GM12878 (cell line): ENCODE results near the gene ODAD4.

Experiments
- ATF7 ChIP-seq: fragments of 450-650 bp; IDR thresholded peaks from 2 replicates; pipeline ENCODE4 v1.6.1; 2016; ENCODE audit warnings: low read depth, mild to moderate bottlenecking
- BRCA1 ChIP-seq: IDR thresholded peaks from 2 replicates; pipeline ENCODE4 v1.6.1; 2011; ENCODE audit warnings: low read depth, low read length, improper control_type of control experiment
- CBX3 ChIP-seq: fragments of 200-600 bp; sonication (generic); IDR thresholded peaks from 2 replicates; pipeline ENCODE4 v1.6.1; 2016; ENCODE audit warnings: low read depth, borderline replicate concordance
- GABPA ChIP-seq: IDR thresholded peaks from 2 replicates; pipeline ENCODE4 v1.6.1; 2014; ENCODE audit warnings: antibody characterized with exemption, low read depth, mild to moderate bottlenecking, inconsistent platforms
- KLF5 ChIP-seq: fragments of 450-650 bp; IDR thresholded peaks from 2 replicates; pipeline ENCODE4 v1.6.1; 2014; ENCODE audit warnings: mild to moderate bottlenecking; ENCODE audit not compliant: partially characterized antibody
- NR2C2 ChIP-seq: IDR thresholded peaks from 2 replicates; pipeline ENCODE4 v1.6.1; 2011; ENCODE audit warnings: borderline replicate concordance, low read depth; ENCODE audit not compliant: control insufficient read depth, insufficient read length
- POLR2A ChIP-seq: IDR thresholded peaks from 2 replicates; pipeline ENCODE4 v1.6.1; 2011; ENCODE audit warnings: low read depth, mild to moderate bottlenecking, low read length
- POLR2AphosphoS5 ChIP-seq: IDR thresholded peaks from 2 replicates; pipeline ENCODE4 v1.6.1; 2011; ENCODE audit warnings: mild to moderate bottlenecking, low read length, inconsistent platforms
- YY1 ChIP-seq: IDR thresholded peaks from 2 replicates; pipeline ENCODE4 v1.6.1; 2011; ENCODE audit warnings: low read depth, mild to moderate bottlenecking, low read length

- TF ChIP-seq POLR2A (no peak), BRCA1 (no peak), KLF5 (no peak), YY1 (no peak), POLR2AphosphoS5 (no peak), NR2C2 (no peak), CBX3 (no peak), GABPA (no peak), ATF7 (no peak)
These were observed 68.1 kb downstream of the ODAD4 start for GRCh38 chr17:41998497-41998896.
